ENCODE measurements around the gene SORBS1. TPM values are rescaled to one million over a fixed set of nuclear protein-coding genes. Genes with fewer than 3 reads are reported as not detected.

SORBS1 gene
- total RNA-seq, 6 experiments from 2014 or later, result 56.4 to 97.9 (median 76.5) TPM

DNA sequence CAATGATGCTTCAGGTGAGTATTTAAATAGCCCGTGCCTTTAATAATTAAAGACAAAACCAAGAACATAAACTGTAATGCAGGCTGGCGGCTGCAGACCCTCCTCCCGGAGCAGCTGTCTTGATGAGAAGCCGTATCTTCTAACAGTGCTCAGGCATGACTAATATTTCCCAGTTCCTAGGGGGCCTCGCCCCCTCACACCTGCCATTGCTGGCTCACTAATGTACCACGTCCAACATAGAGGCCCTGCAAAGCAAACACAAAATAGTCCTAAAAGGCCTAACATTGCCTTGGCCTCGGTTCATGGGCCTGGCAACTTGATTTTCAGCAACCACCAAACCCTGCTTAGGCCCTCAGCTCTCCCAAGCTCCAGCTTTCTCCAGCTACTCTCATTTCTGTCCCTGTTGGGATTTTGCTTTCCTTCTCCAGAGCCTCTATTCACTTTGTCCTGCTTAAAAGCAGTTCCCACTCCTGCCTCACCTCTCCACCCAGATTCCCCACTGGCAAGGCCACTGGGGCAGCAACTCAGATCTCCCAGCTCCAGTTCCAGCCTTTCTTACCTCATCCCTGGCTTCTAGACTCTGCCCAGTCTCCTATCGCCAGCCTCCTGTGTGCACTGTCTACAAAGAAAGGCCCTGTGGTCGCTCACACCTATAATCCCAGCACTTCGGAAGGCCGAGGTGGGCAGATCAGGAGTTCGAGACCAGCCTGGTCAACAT, 16.2 kb downstream of the SORBS1 start:
- Histone ChIP-seq H3K4me3 (no peak overlapping the region), H3K9me3 (no peaks in the 10 kb centered on the region), H3K36me3 (no peaks in the 10 kb centered on the region), H3K27me3 (no peaks in the 10 kb centered on the region), H3K27ac (peak overlapping the region in 1 of 3 donors; percentile 45), H3K4me1 (peaks cover 0 to 40% (median 13%) of the 10 kb centered on the region in 4 donors)
- intact Hi-C loops (cut with DNase I), result no loop called here
- 80% methylated on average over 10 of the region's 12 CpGs for WGBS (ENCODE audit: insufficient coverage, low coverage, low lambda C conversion rate, missing lambda C conversion rate)
- DNase-seq (no peak), ATAC-seq (peak in 2 of 4 donors; percentile 9 to 43)
- TF ChIP-seq POLR2A (IDR thresholded peaks at IDR 0.05), result no peak
- TF ChIP-seq CTCF (IDR thresholded peaks at IDR 0.05), result no peak

DNA sequence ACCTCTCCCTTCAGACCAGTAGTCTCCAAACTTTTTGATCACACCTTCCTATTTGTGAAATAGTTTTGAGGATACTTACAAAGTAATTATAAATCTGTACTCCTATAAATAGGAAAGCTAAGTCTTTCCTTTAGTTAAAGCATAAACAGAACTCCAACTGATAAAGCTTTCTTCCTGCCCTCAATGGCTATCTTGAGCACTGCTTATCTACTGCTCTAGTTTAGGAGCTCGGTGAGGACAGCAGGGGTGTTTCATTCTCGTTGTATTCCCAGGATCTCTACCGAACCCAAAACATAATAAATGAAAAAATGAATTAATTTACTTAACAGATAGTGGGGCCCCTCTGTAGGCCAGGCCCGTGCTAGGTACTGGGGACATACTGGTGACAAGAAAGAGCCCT, 17.7 kb downstream of the SORBS1 start:
- DNase-seq (no peak), ATAC-seq (peak in 2 of 4 donors; percentile 3 to 20)
- intact Hi-C loops (cut with DNase I), result no loop called here
- Histone ChIP-seq H3K27me3 (no peaks in the 10 kb centered on the region), H3K27ac (peak overlapping the region; percentile 25 to 70 (median 39)), H3K4me1 (peaks cover 0 to 43% (median 18%) of the 10 kb centered on the region in 4 donors), H3K36me3 (no peaks in the 10 kb centered on the region), H3K9me3 (no peaks in the 10 kb centered on the region), H3K4me3 (no peak overlapping the region)
- TF ChIP-seq CTCF (IDR thresholded peaks at IDR 0.05) (no peak), POLR2A (IDR thresholded peaks at IDR 0.05) (no peak)
- WGBS (ENCODE audit: insufficient coverage, low coverage, low lambda C conversion rate, missing lambda C conversion rate), result 51% methylated on average over 4 of the region's 4 CpGs

DNA sequence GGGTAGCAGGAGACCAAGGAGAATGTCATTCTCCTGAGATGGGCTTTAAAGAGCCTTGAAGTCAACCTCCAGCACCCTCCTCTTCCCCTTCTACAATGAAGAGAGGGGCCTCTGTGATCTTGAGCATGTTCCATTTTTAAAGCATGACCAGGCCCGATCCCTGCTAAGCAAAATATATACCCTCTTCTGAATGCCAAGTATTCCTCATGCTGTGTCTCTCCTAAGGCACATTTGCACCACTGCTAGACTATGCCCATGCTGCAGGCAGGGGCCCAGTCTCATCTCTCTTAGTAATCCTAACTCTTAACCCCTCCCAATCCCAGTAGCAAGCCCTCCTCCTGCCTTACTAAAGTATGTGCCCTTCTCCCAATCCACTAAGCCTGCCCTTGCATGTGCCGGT, 18.4 kb downstream of the SORBS1 start:
- Histone ChIP-seq H3K27me3 (no peaks in the 10 kb centered on the region), H3K4me3 (no peak overlapping the region), H3K36me3 (no peaks in the 10 kb centered on the region), H3K27ac (peak overlapping the region; percentile 25 to 70 (median 39)), H3K9me3 (no peaks in the 10 kb centered on the region), H3K4me1 (peaks cover 0 to 50% (median 18%) of the 10 kb centered on the region in 4 donors)
- peak in 2 of 4 donors; percentile 3 to 4 for ATAC-seq
- intact Hi-C loops (cut with DNase I), result no loop called here
- 58% methylated on average over 1 of the region's 2 CpGs for WGBS (ENCODE audit: insufficient coverage, low coverage, low lambda C conversion rate, missing lambda C conversion rate)
- DNase-seq, result no peak
- TF ChIP-seq POLR2A (IDR thresholded peaks at IDR 0.05) (no peak), CTCF (IDR thresholded peaks at IDR 0.05) (no peak)

DNA sequence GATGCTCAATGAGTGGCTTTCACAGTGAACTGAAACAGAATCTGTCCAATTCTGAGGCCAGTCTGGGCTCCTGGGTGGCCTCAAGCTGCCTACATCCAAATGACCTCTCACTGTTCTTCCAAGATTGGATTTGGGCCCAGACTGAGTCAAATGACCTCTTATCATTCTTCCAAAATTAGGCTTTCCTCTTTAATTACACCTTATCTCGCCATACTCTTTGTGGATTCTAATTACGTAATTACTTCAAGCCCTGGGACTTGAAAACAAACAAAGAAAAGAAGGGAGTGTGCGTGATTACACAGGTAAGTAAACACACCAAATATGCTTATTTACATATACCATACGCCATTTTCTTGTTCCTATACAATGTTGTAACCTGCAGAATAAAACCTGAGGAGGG, 18.8 kb downstream of the SORBS1 start:
- H3K4me3 ChIP-seq, result no peak overlapping the region
- no peaks in the 10 kb centered on the region for H3K36me3 ChIP-seq
- WGBS (ENCODE audit: insufficient coverage, low coverage, low lambda C conversion rate, missing lambda C conversion rate), result 16% methylated on average over 4 of the region's 4 CpGs
- no peak for TF ChIP-seq POLR2A (IDR thresholded peaks at IDR 0.05)
- no peak for TF ChIP-seq CTCF (IDR thresholded peaks at IDR 0.05)
- ATAC-seq (peak; percentile 49 to 69 (median 58)), DNase-seq (no peak)
- H3K27me3 ChIP-seq, result no peaks in the 10 kb centered on the region
- no peaks in the 10 kb centered on the region for H3K9me3 ChIP-seq
- intact Hi-C loops (cut with DNase I), result no loop called here
- H3K27ac ChIP-seq, result peak overlapping the region; percentile 25 to 70 (median 39)
- peaks cover 0 to 50% (median 18%) of the 10 kb centered on the region in 4 donors for H3K4me1 ChIP-seq
